T-helper 9 cell (primary cell): ENCODE measurements around the gene SIL1.
"Not testable (repeated sequence)": the region's sequence is repeated elsewhere in the genome, so short reads cannot be mapped to it uniquely, and the experiment has no call there.

ENCODE experiments used
- DNase-seq: peaks from one replicate; pipeline ENCODE4 v3.0.0-alpha.2; 2020

The SIL1 gene

DNA sequence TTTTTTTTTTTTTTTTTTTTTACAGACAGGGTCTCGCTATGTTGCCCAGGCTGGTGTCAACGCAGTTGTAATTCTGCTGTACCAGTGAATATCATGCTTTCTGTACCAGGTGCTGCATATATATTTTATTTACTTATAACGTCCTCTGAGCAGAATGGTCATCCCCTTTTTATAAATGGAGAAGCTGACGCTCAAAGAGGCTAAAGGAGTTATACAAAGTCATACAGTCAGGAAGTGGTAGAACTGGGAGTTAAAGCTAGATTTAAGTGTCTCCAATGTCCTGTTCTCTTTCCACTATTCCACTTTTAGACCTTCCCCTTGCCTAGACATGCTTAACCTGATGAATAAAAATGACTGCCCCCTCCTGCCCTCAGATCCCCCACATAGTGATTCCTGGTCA is 1.2 kb upstream of the SIL1 start:
- no peak for DNase-seq

- DNase-seq, result no peak
These were observed 1.7 kb downstream of the SIL1 start for GRCh38 chr5:139196296-139196956.

GRCh38 chr5:139194486-139194885 is 3.7 kb downstream of the SIL1 start:
- DNase-seq, result no peak

GRCh38 chr5:139193928-139194327 is 4.2 kb downstream of the SIL1 start:
- no peak for DNase-seq

DNA sequence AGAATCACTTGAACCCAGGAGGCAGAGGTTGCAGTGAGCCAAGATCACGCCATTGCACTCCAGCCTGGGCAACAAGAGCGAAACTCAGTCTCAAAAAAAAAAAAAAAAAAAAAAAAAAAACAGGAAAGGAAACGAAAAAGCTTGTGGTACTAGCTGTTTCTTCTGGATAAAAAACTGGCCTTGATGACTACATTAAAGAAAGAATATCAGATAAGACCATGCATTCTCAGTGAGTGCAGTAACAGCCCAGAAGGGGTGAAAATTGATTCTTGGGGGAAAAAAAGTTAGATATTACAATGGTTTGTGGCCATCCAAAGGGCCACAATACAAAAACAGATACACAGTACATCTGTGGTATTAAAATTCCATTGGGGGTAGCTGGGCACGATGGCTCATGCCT is 5.3 kb downstream of the SIL1 start:
- not testable (repeated sequence) for DNase-seq

DNA sequence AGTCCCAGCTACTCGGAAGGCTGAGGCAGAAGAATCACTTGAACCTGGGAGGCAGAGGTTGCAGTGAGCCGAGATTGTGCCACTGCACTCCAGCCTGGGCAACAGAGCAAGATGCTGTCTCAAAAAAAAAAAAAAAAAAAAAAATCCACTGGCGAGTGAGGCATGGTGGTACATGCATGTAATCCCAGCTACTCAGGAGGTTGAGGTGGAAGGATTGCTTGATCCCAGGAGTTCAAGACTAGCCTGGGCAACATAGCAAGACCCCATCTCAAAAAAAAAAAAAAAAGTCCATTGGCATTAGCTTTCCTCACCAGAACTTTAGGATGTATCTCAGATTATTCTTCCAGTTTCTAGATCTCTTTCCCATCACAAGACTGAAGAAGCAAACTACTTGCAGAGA is 6.2 kb downstream of the SIL1 start:
- not testable (repeated sequence) for DNase-seq

DNA sequence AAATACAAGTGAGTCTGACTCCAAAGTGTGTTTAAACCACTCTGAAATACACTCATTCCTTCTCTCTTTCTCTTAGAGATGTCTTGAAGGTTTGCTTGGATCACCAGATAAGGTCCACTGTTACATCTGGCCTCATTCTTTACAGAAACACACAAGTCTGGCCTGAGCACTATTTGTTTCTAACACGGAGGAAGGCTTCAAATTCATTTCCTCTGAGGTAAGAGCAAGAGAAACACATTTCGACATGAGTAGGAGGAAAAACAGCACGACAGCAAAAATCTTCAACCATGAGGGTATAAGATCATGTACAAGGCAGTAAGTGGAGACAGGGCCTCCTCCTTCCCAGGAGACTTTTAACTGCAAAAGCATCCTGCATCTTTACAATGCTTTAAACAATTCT is 8.0 kb downstream of the SIL1 start:
- no peak for DNase-seq

DNA sequence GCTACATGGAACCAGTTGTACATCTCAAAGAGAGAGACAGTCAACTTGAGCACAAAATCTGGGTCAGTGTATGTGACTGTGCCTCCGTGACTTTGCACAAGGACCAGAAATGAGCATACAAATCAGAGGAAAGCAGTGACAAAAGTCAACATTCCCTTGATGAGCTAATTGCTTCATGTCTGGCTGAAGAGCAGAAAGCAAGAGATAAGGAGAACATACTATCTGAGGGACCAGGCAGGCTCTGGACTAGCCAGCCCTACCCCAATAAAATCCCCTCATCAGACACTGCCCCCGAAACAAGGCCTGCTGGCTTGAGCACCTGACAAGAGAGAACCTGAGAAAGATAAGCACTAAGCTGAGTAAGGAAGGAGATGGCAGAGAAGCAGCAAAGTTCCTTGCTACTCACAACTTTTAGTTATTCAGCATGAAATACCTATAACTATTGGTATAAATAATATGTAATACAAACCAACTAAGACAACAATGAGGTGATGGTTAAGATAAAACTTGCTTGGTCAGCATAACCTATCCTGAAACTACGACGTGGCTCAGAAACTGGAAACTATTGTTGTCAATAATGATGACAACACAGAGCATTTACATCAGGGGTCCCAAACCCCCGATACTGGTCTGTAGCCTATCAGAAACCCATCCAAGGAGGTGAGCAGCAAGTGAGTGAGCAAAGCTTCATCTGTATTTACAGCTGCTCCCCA is 9.5 kb downstream of the SIL1 start:
- DNase-seq, result no peak

DNA sequence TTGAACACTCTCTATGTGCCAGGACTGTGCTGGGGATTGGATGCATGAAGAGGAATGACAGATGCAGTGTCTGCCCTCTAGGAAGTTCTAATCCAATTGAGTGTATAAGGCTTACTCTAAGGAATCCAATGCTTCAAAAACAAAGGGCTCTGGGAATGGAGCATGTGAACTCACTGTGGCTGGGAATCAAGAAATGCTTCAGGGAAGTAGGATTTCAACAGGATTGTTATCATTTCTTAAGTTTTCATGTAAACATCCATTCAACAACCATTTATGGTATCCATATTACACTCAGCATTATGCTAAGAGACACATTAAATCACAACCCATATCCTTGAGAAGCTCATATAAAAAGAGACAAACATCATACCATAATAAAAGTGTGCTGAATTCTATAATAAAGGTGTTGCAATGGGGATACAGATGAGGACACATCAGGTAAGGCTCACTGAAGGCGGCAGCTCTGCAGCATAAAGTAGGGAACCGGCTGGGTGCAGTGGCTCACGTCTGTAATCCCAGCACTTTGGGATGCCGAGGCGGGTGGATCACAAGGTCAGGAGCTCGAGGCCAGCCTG is 11.3 kb downstream of the SIL1 start:
- no peak for DNase-seq

- no peak for DNase-seq
These were observed 11.9 kb downstream of the SIL1 start for GRCh38 chr5:139186261-139186660.

DNA sequence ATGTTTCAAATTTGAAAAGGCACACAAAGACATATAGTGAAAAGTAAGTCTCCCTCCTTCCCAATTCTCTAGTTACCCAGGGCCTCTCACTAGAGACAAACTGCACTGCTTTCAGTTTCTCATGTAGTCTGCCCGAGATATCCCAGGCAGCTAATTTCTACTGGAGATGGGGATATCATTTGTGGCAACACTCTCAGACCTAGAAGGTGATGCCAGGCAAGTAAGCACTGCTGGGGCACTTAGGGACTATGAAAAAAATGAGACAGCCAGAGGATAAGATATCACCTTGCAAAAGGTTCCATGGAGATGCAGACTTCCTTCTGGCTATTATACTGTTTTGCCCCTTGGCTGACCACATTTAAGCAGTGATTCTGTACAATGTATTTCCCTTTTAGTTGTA is 12.6 kb downstream of the SIL1 start:
- no peak for DNase-seq

GRCh38 chr5:139183502-139183901 is 14.7 kb downstream of the SIL1 start:
- DNase-seq, result no peak

- DNase-seq, result no peak
These were observed 15.5 kb downstream of the SIL1 start for GRCh38 chr5:139182528-139183296.

DNA sequence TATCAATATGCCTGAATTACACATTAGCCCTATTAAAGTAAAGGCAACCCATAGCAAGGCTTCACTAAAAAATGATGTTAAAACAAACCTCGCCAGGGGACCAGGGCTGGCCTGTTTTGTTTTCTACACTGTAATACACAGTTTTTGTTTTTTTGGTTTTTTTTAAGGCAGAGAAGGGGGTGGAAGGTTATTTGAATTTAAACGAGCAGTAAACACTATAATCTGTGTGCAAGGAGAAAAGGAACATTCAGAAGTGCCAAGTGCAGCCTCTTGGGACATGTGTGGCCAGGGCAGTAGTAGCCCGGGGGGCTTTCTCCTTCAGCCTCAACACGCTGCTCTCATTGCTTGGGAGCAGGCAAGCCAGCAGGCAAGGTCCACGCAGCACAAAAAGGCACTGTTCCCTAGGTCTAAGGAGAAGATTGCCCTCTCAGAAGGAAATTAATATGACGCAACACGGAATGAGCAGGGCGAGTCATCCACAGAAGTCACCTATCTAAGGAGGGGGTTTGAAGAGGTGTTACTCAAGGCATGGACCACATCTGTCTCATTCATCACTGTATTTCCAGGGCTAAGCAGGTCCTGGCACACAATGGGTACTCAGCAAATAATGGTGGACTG is 16.2 kb downstream of the SIL1 start:
- DNase-seq, result no peak

DNA sequence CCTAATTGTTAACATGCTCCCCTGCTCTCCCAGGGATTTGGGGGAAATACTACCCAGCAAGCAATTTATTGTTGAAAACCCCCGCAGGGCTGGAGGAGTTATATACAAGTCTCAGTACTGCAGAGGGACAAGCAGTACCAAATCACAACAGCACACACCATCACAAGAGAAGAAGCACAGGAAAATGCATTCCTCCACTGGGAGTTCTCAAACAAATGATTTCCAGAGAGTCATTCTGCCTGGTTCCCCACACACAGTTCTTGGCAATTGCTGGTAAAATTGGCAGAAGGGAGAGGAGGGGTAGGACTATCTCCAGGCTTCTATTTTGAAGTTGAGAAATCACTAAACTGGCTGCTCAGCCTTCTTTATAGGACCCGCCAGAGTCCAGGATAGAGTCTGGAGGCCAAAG is 16.8 kb downstream of the SIL1 start:
- DNase-seq, result no peak

DNA sequence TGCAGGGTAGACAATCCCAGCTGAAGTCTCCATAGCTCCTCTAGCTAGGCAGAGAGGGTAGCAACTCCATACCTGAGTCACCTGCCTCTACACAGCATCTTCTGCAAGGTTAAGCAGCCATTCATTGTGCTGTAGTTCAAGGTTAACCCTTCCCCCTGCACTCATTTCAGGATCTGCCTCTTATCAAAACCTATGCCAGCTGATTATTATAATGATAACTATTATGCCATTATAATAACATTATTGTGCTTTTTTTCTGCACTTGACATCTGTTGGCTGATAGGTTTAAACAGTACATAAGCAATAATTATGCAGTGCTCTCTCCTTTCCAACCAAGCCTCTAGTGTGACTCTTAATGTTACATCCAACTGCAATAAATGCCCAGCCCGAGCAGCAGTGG is 17.3 kb downstream of the SIL1 start:
- DNase-seq, result no peak

GRCh38 chr5:139179778-139180513 is 18.2 kb downstream of the SIL1 start:
- DNase-seq, result not testable (repeated sequence)

DNA sequence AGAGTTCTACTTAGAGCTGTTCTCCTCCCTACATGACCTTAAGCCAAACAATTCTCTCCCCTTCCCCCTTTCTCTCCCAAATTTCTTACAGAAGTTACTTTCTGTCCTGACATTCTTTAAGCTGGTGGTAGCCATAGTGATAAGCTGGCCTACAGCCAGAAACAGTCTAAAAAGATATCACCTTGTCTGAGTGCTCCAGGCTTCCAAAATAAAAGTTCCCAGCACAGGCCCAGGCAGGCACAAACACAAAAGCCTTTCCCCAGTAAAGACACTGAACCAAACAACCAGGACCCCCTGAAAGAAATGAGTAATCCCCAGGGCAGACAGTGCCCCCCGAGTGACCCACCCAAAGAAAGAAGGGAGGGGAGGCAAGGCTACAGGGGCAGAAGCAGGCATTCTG is 19.2 kb downstream of the SIL1 start:
- no peak for DNase-seq

DNA sequence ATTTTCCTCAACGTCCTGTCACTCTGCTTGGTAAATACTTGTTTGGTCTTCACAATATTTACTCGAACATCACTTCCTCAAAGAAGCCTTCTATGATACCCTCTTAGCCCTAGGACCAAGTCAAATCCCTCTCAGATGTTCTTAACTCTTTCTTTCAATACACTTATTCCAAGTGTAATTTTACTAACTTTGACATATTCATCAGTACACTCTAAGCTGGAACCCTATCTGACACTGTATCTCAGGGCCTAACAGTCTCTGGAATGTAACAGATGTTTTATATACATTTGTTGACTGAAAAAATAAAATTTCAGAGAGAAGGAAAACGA is 19.6 kb downstream of the SIL1 start:
- no peak for DNase-seq

DNA sequence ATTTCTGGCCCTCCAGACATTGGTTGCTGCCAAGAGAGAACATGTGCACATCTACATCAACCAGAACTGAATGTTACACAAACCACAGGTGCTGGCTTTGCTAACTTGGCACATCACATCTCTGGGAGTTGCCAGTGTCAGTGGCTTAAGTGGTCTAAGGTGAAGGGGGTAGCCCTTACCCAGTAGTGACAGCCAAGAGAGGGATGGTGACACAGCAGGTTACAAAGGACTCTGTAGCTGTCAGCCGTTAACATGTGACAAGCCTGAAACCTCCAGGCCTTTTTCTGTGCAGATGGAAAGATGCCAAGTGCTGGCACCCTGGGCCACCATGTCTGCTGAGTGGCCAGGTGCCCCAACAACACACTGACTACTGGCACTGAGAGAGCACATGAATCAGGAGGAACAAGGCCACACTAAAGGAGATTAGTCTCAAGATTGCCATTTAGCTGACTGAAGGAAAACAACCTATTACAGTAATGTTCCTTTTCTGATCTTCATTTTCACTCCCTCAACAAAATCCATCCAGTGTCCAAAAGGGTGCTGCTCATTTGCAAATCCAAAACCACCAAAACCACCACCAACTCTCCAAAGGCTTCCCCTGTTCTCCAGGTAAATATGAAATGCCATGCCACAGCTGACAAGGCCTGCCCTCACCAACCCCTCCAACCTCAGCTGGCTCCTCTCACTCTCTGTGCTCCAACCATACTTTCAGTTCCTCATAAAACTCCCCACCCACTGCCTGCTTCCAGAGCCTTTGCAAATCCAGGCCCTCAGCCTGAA is 20.2 kb downstream of the SIL1 start:
- no peak for DNase-seq

DNA sequence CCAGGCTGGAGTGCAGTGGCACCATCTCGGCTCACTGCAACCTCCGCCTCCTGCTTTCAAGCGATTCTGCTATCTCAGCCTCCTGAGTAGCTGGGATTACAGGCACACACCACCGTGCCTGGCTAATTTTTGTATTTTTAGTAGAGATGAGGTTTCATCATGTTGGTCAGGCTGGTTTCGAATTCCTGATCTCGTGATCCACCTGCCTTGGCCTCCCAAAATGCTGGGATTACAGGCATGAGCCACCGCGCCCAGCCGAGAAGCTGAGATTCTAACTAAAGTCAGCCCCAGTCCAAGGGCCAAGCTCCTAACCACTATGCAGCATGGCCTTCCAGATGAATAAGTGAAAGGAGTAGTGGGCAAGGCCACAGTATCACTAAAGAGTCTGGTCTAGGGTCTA is 20.9 kb downstream of the SIL1 start:
- DNase-seq, result not testable (repeated sequence)

GRCh38 chr5:139174382-139174781 is 23.8 kb downstream of the SIL1 start:
- not testable (repeated sequence) for DNase-seq
